K562 (cell line): ENCODE measurements around the gene LMBRD1. TPM values are rescaled to one million over a fixed set of nuclear protein-coding genes. Genes with fewer than 3 reads are reported as not detected.

Source experiments
- ATAC-seq: fragments of 200-7000 bp; cut with Tn5 transposase; 3 replicates; pipeline ENCODE4 v1.9.1; 2020; ENCODE audit warnings: moderate library complexity
- BruUV-seq: library from RNA; stranded (reverse); fragments of 400-500 nt; replicated peaks from 2 replicates; lab custom pipeline; 2021; lab: Mats Ljungman, UMichigan
- CTCF ChIA-PET: fragments of 300-600 bp; formaldehyde crosslinking; extraction: SDS; loops from one replicate; lab custom pipeline; 2021; ENCODE audit warnings: low intra/inter-chr PET ratio; lab: Yijun Ruan, JAX
- POLR2A ChIA-PET: fragments of 300-600, 350-650 bp; sonication (Branson Sonifier 250); formaldehyde crosslinking; extraction: SDS; loops from one replicate; lab custom pipeline; 2021; ENCODE audit warnings: antibody characterized with exemption, inconsistent platforms; lab: Yijun Ruan, JAX
- DNase-seq, 4 experiments: peaks; one replicate each; pipeline versions ENCODE4 v3.0.0 to v3.0.0-alpha.2; 2011 to 2018; ENCODE audit warnings: low spot score in 3 of 4, mixed read lengths in 3 of 4; ENCODE audit errors: extremely low read depth in 1 of 4
- FAIRE-seq: peaks from 2 replicates; lab custom pipeline; 2011; peaks lifted over from hg19 to GRCh38; lab: Jason Lieb, UNC
- H2AFZ ChIP-seq: 2 replicates; pipeline ENCODE4 v1.6.0; 2011; ENCODE audit warnings: low read depth, low read length, control low read depth, inconsistent platforms
- H3K27ac ChIP-seq: fragments of 200-600 bp; 3 replicates; pipeline ENCODE4 v1.8.0; 2011; ENCODE audit warnings: low read depth, mild to moderate bottlenecking, control low read depth, inconsistent platforms, low read length, moderate library complexity, mixed read lengths; ENCODE audit errors: extremely low read depth
- H3K27me3 ChIP-seq, 2 experiments: fragments of 300-600 bp in 1 of 2; 2 replicates in 1 of 2; 3 replicates in 1 of 2; pipeline versions ENCODE4 v1.6.0 to v1.8.0; 2011; ENCODE audit warnings: inconsistent platforms in 2 of 2, low read length in 2 of 2, mild to moderate bottlenecking in 1 of 2, mixed read lengths in 1 of 2, moderate library complexity in 1 of 2; ENCODE audit not compliant: control insufficient read depth in 2 of 2, insufficient read depth in 2 of 2
- H3K36me3 ChIP-seq: fragments of 300-600 bp; 3 replicates; pipeline ENCODE4 v1.8.0; 2011; ENCODE audit warnings: mild to moderate bottlenecking, low read length, inconsistent platforms; ENCODE audit not compliant: control insufficient read depth, insufficient read depth
- H3K4me1 ChIP-seq, 2 experiments: fragments of 200-600 bp in 1 of 2; replicated peaks in 1 of 2; 2 replicates in 1 of 2; 3 replicates in 1 of 2; pipeline versions ENCODE4 v1.5.1 to v1.8.0; 2011; ENCODE audit warnings: inconsistent platforms in 2 of 2, low read length in 2 of 2, mild to moderate bottlenecking in 1 of 2, mixed read lengths in 1 of 2, moderate library complexity in 1 of 2; ENCODE audit not compliant: control insufficient read depth in 2 of 2, insufficient read depth in 2 of 2
- H3K4me2 ChIP-seq: 2 replicates; pipeline ENCODE4 v1.6.1; 2011; ENCODE audit warnings: low read length, control low read depth, inconsistent platforms, mixed read lengths; ENCODE audit not compliant: insufficient read depth
- H3K4me3 ChIP-seq: fragments of 200-600 bp; sonication (generic), shearing (Covaris generic); 2 replicates; pipeline ENCODE4 v1.5.1; 2016; ENCODE audit warnings: control low read depth, inconsistent platforms
- H3K79me2 ChIP-seq: fragments of 200-600 bp; 3 replicates; pipeline ENCODE4 v1.8.0; 2011; ENCODE audit warnings: low read length, inconsistent platforms; ENCODE audit not compliant: control insufficient read depth, insufficient read depth
- H3K9ac ChIP-seq, 2 experiments: 2 replicates each; pipeline versions ENCODE4 v1.6.0 to v1.6.1; 2011; ENCODE audit warnings: low read depth in 2 of 2, low read length in 2 of 2, control low read depth in 1 of 2, inconsistent platforms in 1 of 2, mild to moderate bottlenecking in 1 of 2, mixed read lengths in 1 of 2; ENCODE audit not compliant: insufficient read depth in 1 of 2
- H3K9me1 ChIP-seq: one replicate; pipeline ENCODE4 v1.6.0; 2011; ENCODE audit warnings: inconsistent platforms, mild to moderate bottlenecking, low read length, moderate library complexity; ENCODE audit not compliant: control insufficient read depth, insufficient read depth
- H3K9me3 ChIP-seq: replicated peaks from 2 replicates; pipeline ENCODE4 v1.5.1; 2011; ENCODE audit warnings: low read depth, low read length, inconsistent platforms; ENCODE audit not compliant: control insufficient read depth, insufficient read depth
- H4K20me1 ChIP-seq: replicated peaks from 2 replicates; pipeline ENCODE4 v1.6.1; 2011; ENCODE audit warnings: low read length, inconsistent platforms, mixed read lengths; ENCODE audit not compliant: control insufficient read depth, insufficient read depth
- EP300 ChIP-seq: IDR thresholded peaks from 2 replicates; pipeline ENCODE4 v1.6.1; 2012; ENCODE audit warnings: low read length, improper control_type of control experiment
- FOXK1 ChIP-seq: sonication (generic); formaldehyde crosslinking; IDR thresholded peaks from 2 replicates; pipeline ENCODE4 v1.8.0; 2022; ENCODE audit warnings: missing genetic modification reagents, mild to moderate bottlenecking, borderline replicate concordance
- HNRNPH1 ChIP-seq: fragments of 200-400 bp; formaldehyde crosslinking; optimal IDR thresholded peaks from 2 replicates; pipeline ENCODE3; 2017; ENCODE audit warnings: low read depth, mild to moderate bottlenecking, low read length, moderate library complexity
- SAFB2 ChIP-seq: fragments of 200-400 bp; formaldehyde crosslinking; IDR thresholded peaks from 2 replicates; pipeline ENCODE4 v1.6.1; 2018; ENCODE audit warnings: borderline replicate concordance, low read length, low read depth, moderate library complexity; ENCODE audit not compliant: severe bottlenecking
- SOX6 ChIP-seq: fragments of 450-650 bp; IDR thresholded peaks from 2 replicates; pipeline ENCODE4 v1.6.1; 2014; ENCODE audit warnings: mild to moderate bottlenecking
- ZBED1 ChIP-seq: IDR thresholded peaks from 2 replicates; pipeline ENCODE4 v1.6.1; 2014
- ZKSCAN3 ChIP-seq: fragments of 250-450 bp; sonication (Bioruptor Pico); IDR thresholded peaks from 2 replicates; pipeline ENCODE4 v1.4.0; 2020
- WGBS: fragments of 100-300 bp; shearing (Covaris generic); methylation state at CpG from one replicate; pipeline ENCODE4 v1.1.6; 2016; ENCODE audit warnings: low coverage, mixed read lengths; ENCODE audit not compliant: insufficient coverage; ENCODE audit errors: missing lambda C conversion rate; 5-methylcytosine and 5-hydroxymethylcytosine counted together
- in situ Hi-C: fragments of 300-500 bp; cut with MboI; formaldehyde crosslinking; loops from 4 replicates; pipeline ENCODE4 v1.15.0; 2018; ENCODE audit warnings: inconsistent platforms, mixed read lengths
- intact Hi-C: fragments of 100-400 bp; cut with micrococcal nuclease; formaldehyde crosslinking; loops from 2 replicates; pipeline ENCODE4 v1.14.2; 2022
- polyA plus RNA-seq, 8 experiments: library from polyadenylated mRNA; depleted of rRNA in 4 of 8; stranded (reverse) in 5 of 8; unstranded in 3 of 8; fragments of >200 nt; fragmentation: Nextera tagmentation in 2 of 8; fragmentation: Illumina TruSeq in 1 of 8; extraction: Ambion mirVana in 2 of 8; extraction: Trizol in 1 of 8; gene quantifications; 2 replicates each; pipeline versions ENCODE4 v1.2.1 to v1.2.3, GENCODE V29; 2011 to 2014; ENCODE audit warnings: inconsistent platforms in 1 of 8, missing spikeins in 1 of 8
- total RNA-seq, 7 experiments: library from RNA; depleted of rRNA in 6 of 7; stranded (reverse); fragments of >200 nt in 6 of 7; fragmentation: Illumina TruSeq in 2 of 7; extraction: Trizol in 2 of 7; gene quantifications; 2 replicates each; pipeline versions ENCODE4 v1.2.1 to v1.2.3, GENCODE V29; 2011 to 2021; ENCODE audit warnings: low replicate concordance in 1 of 7
- TF ChIP-seq, protein P1 (sequence below): fragments of 450-650 bp; IDR thresholded peaks from 2 replicates; pipeline ENCODE4 v1.7.0; 2016; ENCODE audit warnings: borderline replicate concordance
- TF ChIP-seq, protein P2 (sequence below): fragments of 250-450 bp; sonication (Bioruptor Pico); IDR thresholded peaks from 2 replicates; pipeline ENCODE4 v1.5.0; 2021; ENCODE audit warnings: mild to moderate bottlenecking, moderate library complexity
- TF ChIP-seq, protein P3 (sequence below): fragments of 250-450 bp; sonication (Bioruptor Pico); IDR thresholded peaks from 2 replicates; pipeline ENCODE4 v1.4.0; 2020; ENCODE audit warnings: borderline replicate concordance
- TF ChIP-seq, protein P4 (sequence below): fragments of 450-650 bp; IDR thresholded peaks from 2 replicates; pipeline ENCODE4 v1.6.1; 2016; ENCODE audit warnings: low read depth, mild to moderate bottlenecking, moderate library complexity

LMBRD1 gene
- total and polyA plus RNA-seq, 9 of the 15 experiments (the other 6 are each of a cell fraction or from before 2014, with no cell fraction given) = 14.0 to 85.2 (median 26.5) TPM

- TF ChIP-seq, protein P1, sequence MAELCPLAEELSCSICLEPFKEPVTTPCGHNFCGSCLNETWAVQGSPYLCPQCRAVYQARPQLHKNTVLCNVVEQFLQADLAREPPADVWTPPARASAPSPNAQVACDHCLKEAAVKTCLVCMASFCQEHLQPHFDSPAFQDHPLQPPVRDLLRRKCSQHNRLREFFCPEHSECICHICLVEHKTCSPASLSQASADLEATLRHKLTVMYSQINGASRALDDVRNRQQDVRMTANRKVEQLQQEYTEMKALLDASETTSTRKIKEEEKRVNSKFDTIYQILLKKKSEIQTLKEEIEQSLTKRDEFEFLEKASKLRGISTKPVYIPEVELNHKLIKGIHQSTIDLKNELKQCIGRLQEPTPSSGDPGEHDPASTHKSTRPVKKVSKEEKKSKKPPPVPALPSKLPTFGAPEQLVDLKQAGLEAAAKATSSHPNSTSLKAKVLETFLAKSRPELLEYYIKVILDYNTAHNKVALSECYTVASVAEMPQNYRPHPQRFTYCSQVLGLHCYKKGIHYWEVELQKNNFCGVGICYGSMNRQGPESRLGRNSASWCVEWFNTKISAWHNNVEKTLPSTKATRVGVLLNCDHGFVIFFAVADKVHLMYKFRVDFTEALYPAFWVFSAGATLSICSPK = no peak
- TF ChIP-seq, all 486 proteins: peak for 8
Measured at GRCh38 chr6:69763763-69764162, 33.0 kb downstream of the LMBRD1 start (continued).

GRCh38 chr6:69761853-69762252 lies 35.0 kb downstream of the LMBRD1 start:
- ChIA-PET POLR2A (no interaction called here), CTCF (no interaction called here)
- FAIRE-seq = no peak
- Histone ChIP-seq H4K20me1 (0 out of 2 replicates have a peak, but pooled peaks cover 4% of the 10 kb centered on the region), H3K27me3 (no peaks in the 10 kb centered on the region), H3K4me2 (no peak overlapping the region), H3K9me1 (no peaks in the 10 kb centered on the region), H2AFZ (no peak overlapping the region), H3K36me3 (no peaks in the 10 kb centered on the region), H3K4me3 (no peak overlapping the region), H3K27ac (no peak overlapping the region), H3K79me2 (peaks cover 31% of the 10 kb centered on the region), H3K9ac (no peak overlapping the region), H3K4me1 (peaks cover 0 to 10% of the 10 kb centered on the region in 2 experiments; a peak in 3 of 5 replicates), H3K9me3 (no peaks in the 10 kb centered on the region)
- ATAC-seq = no peak
- BruUV-seq = no TSS peak
- in situ Hi-C loops (no loop called here), intact Hi-C loops (no loop called here)
- 55% methylated on average over 2 of the region's 2 CpGs for WGBS
- no peak for DNase-seq
- no peak for TF ChIP-seq SAFB2
- TF ChIP-seq ZKSCAN3 = no peak
- TF ChIP-seq, protein P2, sequence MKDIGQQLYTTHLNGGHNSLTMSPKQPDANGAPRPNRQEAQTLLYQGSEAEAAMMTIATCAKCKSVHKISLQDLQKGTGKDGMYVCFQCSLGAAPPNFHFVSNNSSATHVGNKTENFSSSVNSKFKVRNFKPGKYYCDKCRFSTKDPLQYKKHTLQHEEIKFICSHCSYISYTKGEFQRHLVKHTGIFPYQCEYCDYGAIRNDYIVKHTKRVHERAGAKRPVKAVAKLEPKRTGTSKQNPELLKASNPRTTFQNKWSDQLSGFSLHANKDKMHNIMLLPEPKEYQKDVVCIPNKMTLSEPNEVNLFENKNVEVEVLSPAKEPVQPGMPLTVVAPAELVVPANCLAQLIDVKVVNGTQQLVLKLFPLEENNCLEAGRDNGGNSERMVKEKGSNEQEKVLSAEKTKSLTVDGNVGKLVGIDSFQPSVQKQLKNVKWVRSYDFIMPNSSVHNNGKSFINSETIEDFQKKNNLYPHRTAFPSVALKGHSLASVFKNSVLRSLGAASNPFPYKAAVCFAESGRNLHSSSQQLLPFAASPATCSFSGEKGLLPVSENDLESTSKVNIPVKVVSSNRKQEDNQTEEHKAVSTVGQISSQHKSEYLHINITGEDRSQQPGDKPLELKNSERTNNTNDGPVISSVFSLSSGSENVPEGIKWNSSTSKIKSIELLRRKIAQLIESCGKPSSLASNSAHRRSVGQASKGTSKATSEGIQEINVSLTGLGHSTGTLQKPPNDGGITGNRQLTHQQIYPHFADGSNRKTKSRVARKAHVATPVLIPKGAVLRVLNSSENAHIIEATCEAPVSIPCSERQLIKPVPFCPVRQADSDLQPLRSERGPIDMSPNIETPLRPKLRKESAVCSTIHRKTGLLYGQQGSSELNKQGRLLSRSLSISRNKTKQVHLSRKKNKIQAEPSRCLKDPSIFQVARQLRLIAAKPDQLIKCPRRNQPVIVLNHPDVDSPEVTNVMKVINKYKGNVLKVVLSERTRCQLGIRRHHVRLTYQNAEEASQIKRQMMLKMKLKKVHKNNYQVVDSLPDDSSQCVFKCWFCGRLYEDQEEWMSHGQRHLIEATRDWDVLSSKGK (CRISPR knock-in tag) = no peak
- TF ChIP-seq ZBED1 = no peak
- TF ChIP-seq, protein P3, sequence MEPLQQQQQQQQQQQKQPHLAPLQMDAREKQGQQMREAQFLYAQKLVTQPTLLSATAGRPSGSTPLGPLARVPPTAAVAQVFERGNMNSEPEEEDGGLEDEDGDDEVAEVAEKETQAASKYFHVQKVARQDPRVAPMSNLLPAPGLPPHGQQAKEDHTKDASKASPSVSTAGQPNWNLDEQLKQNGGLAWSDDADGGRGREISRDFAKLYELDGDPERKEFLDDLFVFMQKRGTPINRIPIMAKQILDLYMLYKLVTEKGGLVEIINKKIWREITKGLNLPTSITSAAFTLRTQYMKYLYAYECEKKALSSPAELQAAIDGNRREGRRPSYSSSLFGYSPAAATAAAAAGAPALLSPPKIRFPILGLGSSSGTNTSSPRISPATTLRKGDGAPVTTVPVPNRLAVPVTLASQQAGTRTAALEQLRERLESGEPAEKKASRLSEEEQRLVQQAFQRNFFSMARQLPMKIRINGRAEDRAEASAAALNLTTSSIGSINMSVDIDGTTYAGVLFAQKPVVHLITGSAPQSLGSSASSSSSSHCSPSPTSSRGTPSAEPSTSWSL (CRISPR knock-in tag) = no peak
- no peak for TF ChIP-seq EP300
- no peak for TF ChIP-seq SOX6
- TF ChIP-seq HNRNPH1 = no peak
- TF ChIP-seq FOXK1 (CRISPR knock-in tag) = no peak
- TF ChIP-seq, protein P4, sequence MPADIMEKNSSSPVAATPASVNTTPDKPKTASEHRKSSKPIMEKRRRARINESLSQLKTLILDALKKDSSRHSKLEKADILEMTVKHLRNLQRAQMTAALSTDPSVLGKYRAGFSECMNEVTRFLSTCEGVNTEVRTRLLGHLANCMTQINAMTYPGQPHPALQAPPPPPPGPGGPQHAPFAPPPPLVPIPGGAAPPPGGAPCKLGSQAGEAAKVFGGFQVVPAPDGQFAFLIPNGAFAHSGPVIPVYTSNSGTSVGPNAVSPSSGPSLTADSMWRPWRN = no peak
